Activated naive CD4-positive, alpha-beta T cell treated with anti-CD3 and anti-CD28 coated beads for 36 hours (primary cell): Measurements from ENCODE around the gene GRIN2A. TPM values are rescaled to one million over a fixed set of nuclear protein-coding genes. Genes with fewer than 3 reads are reported as not detected.

ENCODE experiments used
- CTCF ChIA-PET: fragments of 350-600 bp; sonication (Branson Sonifier 250); formaldehyde crosslinking; loops from one replicate; lab custom pipeline; 2021; ENCODE audit warnings: antibody characterized with exemption; lab: Charles Lee
- DNase-seq: peaks from one replicate; pipeline ENCODE4 v3.0.0-alpha.2; 2020
- H3K27ac Mint-ChIP-seq: one replicate; pipeline ENCODE4 v1.8.0; 2021; ENCODE audit warnings: mild to moderate bottlenecking, mixed read lengths
- H3K27me3 Mint-ChIP-seq: one replicate; pipeline ENCODE4 v1.8.0; 2021; ENCODE audit warnings: low read depth, mixed read lengths
- H3K36me3 Mint-ChIP-seq: one replicate; pipeline ENCODE4 v1.8.0; 2021; ENCODE audit warnings: low read depth, mixed read lengths
- H3K4me1 Mint-ChIP-seq: one replicate; pipeline ENCODE4 v1.8.0; 2021; ENCODE audit warnings: low read depth, mixed read lengths
- H3K4me3 Mint-ChIP-seq: one replicate; pipeline ENCODE4 v1.8.0; 2021; ENCODE audit warnings: mild to moderate bottlenecking, moderate library complexity, mixed read lengths
- H3K9me3 Mint-ChIP-seq: one replicate; pipeline ENCODE4 v1.8.0; 2021; ENCODE audit warnings: mixed read lengths
- intact Hi-C: fragments of 100-400 bp; cut with micrococcal nuclease; formaldehyde crosslinking; loops from one replicate; pipeline ENCODE4 v1.15.1; 2023
- total RNA-seq, 2 experiments: library from RNA; stranded (reverse); gene quantifications; one replicate each; pipeline ENCODE4 v1.2.3, GENCODE V29; 2021

GRIN2A gene
- total RNA-seq, 2 experiments from 2014 or later: not detected

- Mint-ChIP-seq H3K9me3 (no peaks in the 10 kb centered on the region), H3K27ac (no peak overlapping the region), H3K36me3 (no peaks in the 10 kb centered on the region), H3K4me3 (no peak overlapping the region), H3K27me3 (peaks cover 16% of the 10 kb centered on the region), H3K4me1 (no peaks in the 10 kb centered on the region)
- no peak for DNase-seq
- CTCF ChIA-PET: interaction anchor here (0.6 kb wide), 1 partner anchor 8 kb away, joined by 4 read pairs; no protein-coding TSS in a partner anchor
- intact Hi-C loops: no loop called here
Measured at GRCh38 chr16:10153985-10154384, 28.2 kb downstream of the GRIN2A start.

GRCh38 chr16:10151718-10152117 lies 30.5 kb downstream of the GRIN2A start:
- no peak for DNase-seq
- peaks cover 16% of the 10 kb centered on the region for H3K27me3 Mint-ChIP-seq
- intact Hi-C loops: no loop called here
- H3K4me1 Mint-ChIP-seq: no peaks in the 10 kb centered on the region
- H3K4me3 Mint-ChIP-seq: no peak overlapping the region
- H3K36me3 Mint-ChIP-seq: no peaks in the 10 kb centered on the region
- no peaks in the 10 kb centered on the region for H3K9me3 Mint-ChIP-seq
- H3K27ac Mint-ChIP-seq: no peak overlapping the region
- CTCF ChIA-PET: no interaction called here

- no peaks in the 10 kb centered on the region for H3K4me1 Mint-ChIP-seq
- no peaks in the 10 kb centered on the region for H3K9me3 Mint-ChIP-seq
- H3K27me3 Mint-ChIP-seq: peaks cover 14% of the 10 kb centered on the region
- no peak for DNase-seq
- H3K4me3 Mint-ChIP-seq: no peak overlapping the region
- no peak overlapping the region for H3K27ac Mint-ChIP-seq
- intact Hi-C loops: no loop called here
- CTCF ChIA-PET: no interaction called here
- H3K36me3 Mint-ChIP-seq: no peaks in the 10 kb centered on the region
Measured at GRCh38 chr16:10150906-10151305, 31.3 kb downstream of the GRIN2A start.

GRCh38 chr16:10145542-10146035 lies 36.6 kb downstream of the GRIN2A start:
- peaks cover under 1% of the 10 kb centered on the region for H3K27me3 Mint-ChIP-seq
- DNase-seq: no peak
- no peak overlapping the region for H3K4me3 Mint-ChIP-seq
- H3K4me1 Mint-ChIP-seq: no peaks in the 10 kb centered on the region
- no peaks in the 10 kb centered on the region for H3K9me3 Mint-ChIP-seq
- H3K36me3 Mint-ChIP-seq: no peaks in the 10 kb centered on the region
- intact Hi-C loops: no loop called here
- H3K27ac Mint-ChIP-seq: no peak overlapping the region
- CTCF ChIA-PET: interaction anchor here (0.6 kb wide), 1 partner anchor 9 kb away, joined by 4 read pairs; no protein-coding TSS in a partner anchor

GRCh38 chr16:10141671-10142070 lies 40.6 kb downstream of the GRIN2A start:
- no peaks in the 10 kb centered on the region for H3K27me3 Mint-ChIP-seq
- CTCF ChIA-PET: interaction anchor here (0.6 kb wide), 1 partner anchor 371 kb away, joined by 5 read pairs; no protein-coding TSS in a partner anchor

GRCh38 chr16:10138881-10139280 lies 43.3 kb downstream of the GRIN2A start:
- H3K27ac Mint-ChIP-seq: no peak overlapping the region
- no peak for DNase-seq
- H3K4me1 Mint-ChIP-seq: no peaks in the 10 kb centered on the region
- no peak overlapping the region for H3K4me3 Mint-ChIP-seq
- intact Hi-C loops: no loop called here
- CTCF ChIA-PET: interaction anchor here (0.8 kb wide), 1 partner anchor 9 kb away, joined by 4 read pairs; no protein-coding TSS in a partner anchor
- H3K9me3 Mint-ChIP-seq: peaks cover 2% of the 10 kb centered on the region
- no peaks in the 10 kb centered on the region for H3K36me3 Mint-ChIP-seq
- no peaks in the 10 kb centered on the region for H3K27me3 Mint-ChIP-seq

More at GRCh38 chr16:10141671-10142070, 40.6 kb downstream of the GRIN2A start:
- Mint-ChIP-seq H3K27ac (no peak overlapping the region), H3K4me3 (no peak overlapping the region), H3K36me3 (no peaks in the 10 kb centered on the region), H3K9me3 (peaks cover 2% of the 10 kb centered on the region), H3K4me1 (no peaks in the 10 kb centered on the region)
- no peak for DNase-seq
- intact Hi-C loops: no loop called here

GRCh38 chr16:10137341-10137740 lies 44.9 kb downstream of the GRIN2A start:
- no peak for DNase-seq

GRCh38 chr16:10136916-10137315 lies 45.3 kb downstream of the GRIN2A start:
- Mint-ChIP-seq H3K27me3 (no peaks in the 10 kb centered on the region), H3K36me3 (no peaks in the 10 kb centered on the region), H3K4me3 (no peak overlapping the region), H3K4me1 (no peaks in the 10 kb centered on the region), H3K9me3 (peaks cover 6% of the 10 kb centered on the region), H3K27ac (no peak overlapping the region)
- CTCF ChIA-PET: no interaction called here
- no peak for DNase-seq
- intact Hi-C loops: no loop called here

More at GRCh38 chr16:10137341-10137740, 44.9 kb downstream of the GRIN2A start:
- intact Hi-C loops: no loop called here
- CTCF ChIA-PET: no interaction called here
- no peak overlapping the region for H3K4me3 Mint-ChIP-seq
- peaks cover 6% of the 10 kb centered on the region for H3K9me3 Mint-ChIP-seq
- H3K27ac Mint-ChIP-seq: no peak overlapping the region
- H3K36me3 Mint-ChIP-seq: no peaks in the 10 kb centered on the region
- H3K27me3 Mint-ChIP-seq: no peaks in the 10 kb centered on the region
- no peaks in the 10 kb centered on the region for H3K4me1 Mint-ChIP-seq

- H3K4me1 Mint-ChIP-seq: no peaks in the 10 kb centered on the region
- no peaks in the 10 kb centered on the region for H3K27me3 Mint-ChIP-seq
- no peak for DNase-seq
- H3K4me3 Mint-ChIP-seq: no peak overlapping the region
- H3K27ac Mint-ChIP-seq: no peak overlapping the region
- intact Hi-C loops: no loop called here
- CTCF ChIA-PET: interaction anchor here (1.0 kb wide), 1 partner anchor 9 kb away, joined by 4 read pairs; no protein-coding TSS in a partner anchor
- H3K9me3 Mint-ChIP-seq: peaks cover 4% of the 10 kb centered on the region
- H3K36me3 Mint-ChIP-seq: no peaks in the 10 kb centered on the region
Measured at GRCh38 chr16:10130538-10130937, 51.7 kb downstream of the GRIN2A start.

- H3K36me3 Mint-ChIP-seq: no peaks in the 10 kb centered on the region
- no peak overlapping the region for H3K4me3 Mint-ChIP-seq
- peaks cover 4% of the 10 kb centered on the region for H3K9me3 Mint-ChIP-seq
- DNase-seq: no peak
- no peaks in the 10 kb centered on the region for H3K27me3 Mint-ChIP-seq
- no peak overlapping the region for H3K27ac Mint-ChIP-seq
- CTCF ChIA-PET: no interaction called here
- intact Hi-C loops: no loop called here
- H3K4me1 Mint-ChIP-seq: no peaks in the 10 kb centered on the region
Measured at GRCh38 chr16:10128397-10129258, 53.6 kb downstream of the GRIN2A start.

- Mint-ChIP-seq H3K9me3 (no peaks in the 10 kb centered on the region), H3K36me3 (no peaks in the 10 kb centered on the region), H3K4me3 (no peak overlapping the region), H3K4me1 (no peaks in the 10 kb centered on the region), H3K27ac (no peak overlapping the region), H3K27me3 (no peaks in the 10 kb centered on the region)
- intact Hi-C loops: no loop called here
- no peak for DNase-seq
- CTCF ChIA-PET: no interaction called here
Measured at GRCh38 chr16:10126686-10127085, 55.5 kb downstream of the GRIN2A start.

- Mint-ChIP-seq H3K36me3 (no peaks in the 10 kb centered on the region), H3K4me3 (no peak overlapping the region), H3K27me3 (peaks cover 7% of the 10 kb centered on the region), H3K4me1 (no peaks in the 10 kb centered on the region), H3K27ac (no peak overlapping the region), H3K9me3 (no peaks in the 10 kb centered on the region)
- intact Hi-C loops: no loop called here
- DNase-seq: no peak
- CTCF ChIA-PET: no interaction called here
Measured at GRCh38 chr16:10123141-10123540, 59.1 kb downstream of the GRIN2A start.
